ENCODE data around the gene ADI1.

The ADI1 gene

DNA sequence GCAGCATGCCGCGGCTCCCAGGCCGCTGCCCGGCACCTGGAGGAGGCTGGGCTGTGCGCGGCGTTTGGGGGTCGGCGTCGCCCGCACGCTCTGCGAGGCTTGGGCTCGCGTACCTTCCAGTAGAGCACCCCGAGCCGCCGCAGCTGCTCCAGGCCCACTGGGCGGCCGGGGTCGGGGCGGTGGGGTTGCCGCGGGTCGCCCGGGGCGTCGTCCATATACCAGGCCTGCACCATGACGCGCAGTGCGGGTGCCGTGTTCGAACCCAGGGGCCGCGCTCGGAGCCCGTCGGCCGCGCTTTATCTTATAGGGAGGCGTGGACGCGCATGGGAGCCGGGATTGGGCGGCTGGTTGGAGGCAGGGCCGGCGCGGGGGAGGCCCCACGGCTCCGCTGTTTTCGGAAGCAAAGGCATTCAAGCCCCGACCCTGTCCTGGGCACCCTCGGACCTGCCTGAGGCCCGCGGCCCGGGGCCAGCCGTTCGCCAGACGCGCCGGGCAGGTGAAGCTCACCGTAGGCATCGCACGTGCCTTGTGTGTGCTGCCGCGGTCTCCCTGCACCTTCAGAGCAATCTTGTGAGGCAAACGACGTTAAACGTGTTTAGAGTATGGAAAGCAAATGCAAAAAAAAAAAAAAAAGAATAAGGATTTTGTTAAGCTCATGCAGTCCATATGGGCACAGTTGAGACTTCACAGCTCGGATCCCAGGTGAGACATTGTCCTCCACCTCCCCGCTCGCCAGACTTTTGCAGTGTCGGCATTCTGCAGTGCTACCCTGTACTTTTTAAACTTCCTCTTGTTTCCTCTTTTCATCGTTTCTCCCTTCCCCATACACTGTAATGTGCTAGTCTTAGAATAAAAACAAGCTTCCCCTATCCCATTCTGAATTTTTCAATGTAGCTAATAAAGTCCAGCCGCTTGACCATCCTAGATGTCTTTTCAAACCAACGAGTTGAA lies at the start of gene ADI1:
Gene ADI1, minus strand, starts transcription at position 277 of the 951 bp plus-strand sequence. Its CDS starts 44 bp downstream, at position 233.
- peak; percentile 82 for DNase-seq (ENCODE audit: low spot score)

DNA sequence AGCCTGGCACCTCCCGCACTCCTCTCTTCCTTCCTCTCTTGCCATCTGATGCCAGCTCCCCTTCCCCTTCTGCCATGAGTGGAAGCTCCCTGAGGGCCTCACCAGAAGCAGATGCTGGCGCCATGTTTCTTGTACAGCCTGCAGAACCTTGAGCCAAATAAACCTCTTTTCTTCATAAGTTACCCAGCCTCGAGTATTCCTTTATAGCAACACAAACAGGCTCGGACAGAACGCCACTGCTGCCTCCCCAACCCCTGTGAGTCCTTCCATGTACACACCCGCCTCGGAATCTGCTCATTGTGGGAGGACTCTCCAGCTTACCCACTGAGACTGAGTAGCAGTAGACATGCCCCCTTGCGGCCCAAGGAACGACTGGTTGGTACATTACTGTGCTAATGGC lies 47.5 kb upstream of the ADI1 start:
- no peak for DNase-seq (ENCODE audit: low spot score)

GRCh38 chr2:3565117-3565516 lies 45.8 kb upstream of the ADI1 start:
- DNase-seq (ENCODE audit: low spot score), result no peak

DNA sequence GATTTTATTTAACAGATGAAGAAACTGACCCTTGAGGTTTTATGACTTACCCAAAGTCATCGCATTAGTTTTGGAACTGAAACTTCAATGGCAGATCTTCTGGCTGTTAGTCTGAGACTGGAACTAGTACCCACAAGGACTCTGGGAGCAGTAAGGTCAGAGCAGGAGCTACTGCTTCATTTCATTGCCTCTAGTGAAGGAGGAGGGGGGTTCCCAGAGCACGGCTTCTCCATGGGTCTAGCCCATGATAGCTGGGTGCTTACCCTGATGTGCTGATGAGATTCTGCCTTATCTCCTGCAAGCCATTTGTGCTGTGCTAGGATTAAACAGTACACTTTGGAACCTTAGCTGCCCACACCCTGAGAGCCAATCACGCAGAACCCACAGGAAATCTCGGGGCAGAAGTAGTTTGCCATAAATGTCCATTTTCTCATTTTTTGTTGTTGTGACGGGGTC lies 44.2 kb upstream of the ADI1 start:
- DNase-seq (ENCODE audit: low spot score), result no peak

DNA sequence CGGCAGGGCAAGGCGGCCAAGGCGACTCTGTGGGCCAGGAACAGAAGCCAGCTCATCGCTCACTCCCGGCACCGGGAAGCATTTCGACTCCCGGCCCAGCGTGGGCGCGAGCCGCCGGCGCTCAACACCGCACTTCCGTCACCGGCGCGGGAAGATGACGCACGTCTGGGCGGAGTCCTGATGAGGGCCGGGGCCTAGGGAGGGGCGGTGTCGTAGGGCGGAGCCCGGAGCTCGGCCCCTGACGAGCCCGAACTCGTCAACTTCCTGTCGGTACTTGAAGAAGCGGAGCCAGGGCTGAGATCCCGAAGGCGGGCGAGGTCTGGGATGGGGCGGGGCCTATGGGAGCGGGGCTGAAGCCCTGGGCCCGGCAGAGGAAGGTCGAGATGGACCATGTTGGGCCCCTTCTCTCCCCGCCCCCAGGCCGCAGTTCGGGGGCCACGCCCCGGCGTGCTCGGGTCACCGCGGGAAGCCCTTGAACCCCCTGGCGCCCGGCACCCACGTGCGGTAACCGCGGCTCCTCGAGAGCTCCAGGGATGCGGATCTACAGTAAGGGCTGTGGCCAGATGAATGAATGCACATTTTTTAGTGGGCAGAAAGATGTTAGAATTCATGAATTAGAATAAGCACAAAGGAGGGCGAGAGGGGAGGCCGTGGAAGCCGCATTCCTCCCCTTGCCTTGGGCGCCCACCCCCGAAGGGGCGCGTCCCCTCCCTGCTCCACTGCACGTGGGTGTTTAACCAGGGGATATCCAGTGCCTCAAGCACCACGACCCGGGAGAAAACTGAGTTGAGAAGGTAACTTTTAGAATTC lies 39.1 kb upstream of the ADI1 start, which contains the start of gene RNASEH1:
Gene RNASEH1, minus strand, starts transcription at position 129 of the 810 bp plus-strand sequence. Its CDS starts 73 bp downstream, at position 56.
- DNase-seq (ENCODE audit: low spot score), result peak; percentile 98

DNA sequence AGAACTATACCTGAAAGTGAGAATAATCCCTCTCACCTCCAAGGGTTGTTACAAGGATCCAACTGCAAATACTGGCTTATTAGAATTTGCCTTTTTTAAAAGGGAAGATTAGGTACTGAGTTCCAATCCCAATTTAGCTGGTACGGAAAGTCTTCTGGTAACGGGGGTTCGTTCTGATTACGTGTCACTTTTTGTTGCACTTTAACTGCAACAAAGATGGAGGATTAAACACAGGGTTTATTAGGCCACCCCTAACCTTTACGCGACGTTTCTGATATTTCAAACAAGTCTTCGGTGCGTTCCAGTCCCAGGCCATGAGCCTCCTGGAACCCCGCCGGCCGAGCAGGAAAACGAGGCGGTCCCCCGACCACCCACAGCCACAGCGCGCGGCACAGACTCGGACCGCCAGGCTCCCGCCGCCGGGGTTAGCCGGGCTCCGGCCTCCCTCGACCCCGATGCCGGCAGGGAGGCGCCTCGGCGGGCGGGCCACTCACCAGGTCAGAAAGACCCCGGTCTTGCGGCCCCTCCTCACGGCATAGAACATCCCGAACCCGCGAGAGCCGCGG lies 38.4 kb upstream of the ADI1 start:
- DNase-seq (ENCODE audit: low spot score), result peak; percentile 44

GRCh38 chr2:3553946-3554345 lies 34.6 kb upstream of the ADI1 start:
- no peak for DNase-seq (ENCODE audit: low spot score)

DNA sequence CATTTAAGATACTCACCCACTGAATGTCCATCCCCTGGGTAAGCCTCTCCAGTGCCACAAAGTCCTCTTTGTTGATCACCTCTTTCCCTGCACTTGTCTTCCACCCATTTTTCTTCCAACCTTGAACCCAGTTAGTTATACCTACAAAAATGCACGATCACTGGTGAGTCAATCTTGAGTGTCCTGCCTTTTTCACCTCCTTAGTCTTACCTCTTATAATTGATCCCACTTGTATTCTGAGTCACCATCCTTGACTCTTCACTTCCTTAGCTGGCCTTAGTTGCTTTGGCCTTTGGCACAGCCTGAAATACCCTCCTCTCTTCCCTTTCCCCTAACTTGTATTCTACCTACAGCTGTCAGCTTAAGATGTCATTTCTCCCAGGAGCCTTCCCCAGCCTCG lies 28.6 kb upstream of the ADI1 start:
- no peak for DNase-seq (ENCODE audit: low spot score)

DNA sequence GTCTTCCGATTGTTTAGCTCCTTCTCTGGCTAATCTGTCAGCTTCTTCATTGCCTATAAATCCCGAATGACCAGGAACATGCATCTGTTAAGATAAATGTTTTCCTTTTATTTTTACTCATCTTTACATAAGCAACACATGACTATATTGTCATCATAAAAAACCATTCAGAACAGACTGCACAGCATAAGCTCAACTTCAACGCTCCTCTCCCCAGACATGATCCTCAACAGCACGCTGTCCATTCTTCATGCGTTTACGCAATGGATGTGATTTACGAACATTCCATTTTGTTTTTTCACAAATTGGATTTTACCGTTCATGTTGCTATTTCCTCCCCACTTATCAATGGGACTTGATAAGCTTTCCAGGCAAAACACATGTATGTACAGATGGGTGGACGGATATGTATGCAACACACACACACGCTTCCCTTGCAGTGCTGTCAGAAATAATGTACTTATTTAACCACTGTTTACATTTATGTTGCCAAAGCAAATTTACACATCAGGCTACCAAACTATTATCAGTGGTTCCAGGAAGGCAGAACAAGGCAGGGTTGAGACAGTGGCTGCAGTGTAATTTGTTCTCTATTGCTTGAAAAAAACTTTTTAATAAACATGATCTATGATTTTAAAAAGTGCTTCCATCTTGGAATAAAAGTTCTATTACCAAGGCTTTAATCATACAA lies 26.6 kb upstream of the ADI1 start:
- DNase-seq (ENCODE audit: low spot score), result no peak

- no peak for DNase-seq (ENCODE audit: low spot score)
Measured at GRCh38 chr2:3543023-3543683, 23.8 kb upstream of the ADI1 start.

GRCh38 chr2:3542107-3542506 lies 22.8 kb upstream of the ADI1 start:
- no peak for DNase-seq (ENCODE audit: low spot score)

DNA sequence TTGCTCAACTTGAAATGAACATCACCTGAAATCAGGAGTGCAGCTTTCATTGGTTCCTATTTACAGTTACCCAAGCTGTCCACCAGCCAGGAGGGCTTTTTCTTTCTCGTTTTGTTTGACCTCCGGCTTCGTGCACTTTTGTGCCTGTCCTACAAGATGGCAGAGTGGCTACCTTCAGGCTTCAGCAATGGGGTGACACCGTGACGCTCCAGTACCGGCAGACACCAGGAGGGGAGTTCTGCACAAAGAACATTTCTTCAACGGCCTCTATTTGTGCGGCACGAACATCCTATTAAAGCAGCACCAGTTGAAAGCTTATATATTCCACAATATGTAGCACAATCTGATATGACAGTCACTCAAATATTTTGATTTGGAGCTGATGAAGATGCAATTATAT lies 20.5 kb upstream of the ADI1 start:
- no peak for DNase-seq (ENCODE audit: low spot score)

DNA sequence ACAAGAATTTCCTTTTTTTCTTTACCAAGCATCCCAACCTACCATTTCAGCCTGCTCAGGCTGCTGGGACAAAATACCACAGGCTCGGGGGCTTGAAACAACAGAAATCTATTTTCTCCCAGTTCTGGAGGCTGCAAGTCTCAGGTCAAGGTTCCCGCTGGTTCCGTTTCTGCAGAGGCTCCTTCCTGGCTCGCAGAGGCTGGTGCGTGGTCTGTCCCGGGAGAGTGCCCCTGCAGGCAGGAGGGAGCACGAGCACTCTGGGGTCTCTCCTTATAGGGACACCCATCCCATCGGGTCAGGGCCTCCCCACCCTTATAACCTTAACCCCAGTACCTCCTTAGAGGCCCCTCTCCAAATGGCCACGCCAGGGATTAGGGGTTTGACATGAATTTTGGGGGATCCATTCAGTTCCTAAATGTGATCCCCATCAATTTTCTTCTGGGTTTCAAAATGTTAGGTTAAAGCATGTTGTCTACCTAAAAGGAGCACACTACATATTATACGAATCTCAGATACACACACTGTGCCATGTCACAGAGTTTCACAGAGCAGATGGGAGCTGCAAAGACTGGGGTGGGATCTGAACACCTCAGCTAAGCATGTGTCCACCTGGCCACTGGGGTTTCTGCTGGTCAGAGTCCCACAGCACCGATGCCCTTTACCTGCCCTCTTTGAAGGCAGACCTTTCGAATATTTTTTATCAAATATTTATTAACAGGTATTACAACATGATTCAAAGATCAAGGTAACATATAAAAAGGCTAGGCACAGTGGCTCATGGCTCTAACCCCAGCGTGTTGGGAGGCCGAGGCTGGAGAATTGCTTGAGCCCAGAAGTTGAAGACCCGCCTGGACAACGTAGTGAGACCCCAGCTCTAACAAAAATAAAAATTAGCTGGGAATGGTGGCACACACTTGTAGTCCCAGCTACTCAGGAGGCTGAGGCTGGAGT lies 17.6 kb upstream of the ADI1 start:
- DNase-seq (ENCODE audit: low spot score), result no peak

DNA sequence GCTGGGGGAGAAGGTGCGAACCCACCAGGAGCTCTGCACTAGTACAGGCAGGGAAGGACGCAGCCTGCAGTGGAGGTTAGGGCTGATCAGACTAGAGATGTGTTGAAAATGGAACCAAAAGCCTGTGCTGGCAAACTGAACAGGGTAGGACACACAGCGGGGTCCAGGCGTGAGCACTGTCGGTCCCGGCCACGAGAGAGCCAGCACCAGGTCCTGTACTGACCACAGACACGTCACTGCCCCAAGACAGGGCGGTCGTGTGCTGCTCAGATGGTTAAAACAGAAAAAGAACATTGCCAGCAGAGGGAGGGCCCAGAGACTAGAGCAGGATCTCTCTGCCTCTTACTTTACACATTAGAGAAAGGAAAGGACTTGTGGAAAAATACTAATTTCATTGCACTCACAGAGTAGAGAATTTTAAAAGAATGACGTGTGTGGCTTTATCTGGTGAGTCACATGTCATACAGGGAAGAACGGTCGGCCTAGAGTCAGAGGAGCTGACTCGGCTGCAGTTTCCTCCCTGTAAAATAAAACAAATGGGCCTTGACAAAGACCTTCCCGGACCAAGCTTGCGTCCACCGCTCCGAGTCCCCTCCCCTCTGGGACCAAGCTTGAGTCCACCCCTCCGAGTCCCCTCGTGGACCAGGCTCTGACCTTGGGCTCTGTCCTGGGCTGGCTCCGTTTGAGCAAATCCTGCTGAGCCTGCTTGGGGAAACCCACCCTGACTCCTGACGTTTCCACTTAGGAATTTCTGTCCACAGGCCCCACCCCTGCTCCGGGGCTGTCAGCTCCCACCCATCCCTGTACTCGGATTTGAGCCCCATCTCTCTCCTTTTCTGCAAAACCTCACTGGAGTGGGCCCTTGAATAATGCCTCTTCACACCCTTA lies 16.7 kb upstream of the ADI1 start:
- DNase-seq (ENCODE audit: low spot score), result no peak

DNA sequence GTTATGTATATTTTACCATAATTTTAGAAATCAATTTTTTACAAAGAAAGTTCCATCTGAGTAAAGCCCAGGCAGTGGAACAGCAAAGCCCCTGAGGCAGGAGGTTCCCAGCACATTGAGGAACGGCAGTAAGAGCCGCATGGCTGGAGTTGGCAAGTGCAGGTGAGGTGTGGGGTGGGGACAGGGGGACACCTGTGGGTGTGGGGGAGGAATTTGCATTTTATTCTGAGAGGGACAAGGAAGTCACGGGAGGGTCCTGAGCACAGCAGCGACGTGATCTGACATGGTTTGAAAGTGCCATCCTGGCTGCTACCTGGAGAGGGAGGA lies 16.1 kb upstream of the ADI1 start:
- DNase-seq (ENCODE audit: low spot score), result no peak

DNA sequence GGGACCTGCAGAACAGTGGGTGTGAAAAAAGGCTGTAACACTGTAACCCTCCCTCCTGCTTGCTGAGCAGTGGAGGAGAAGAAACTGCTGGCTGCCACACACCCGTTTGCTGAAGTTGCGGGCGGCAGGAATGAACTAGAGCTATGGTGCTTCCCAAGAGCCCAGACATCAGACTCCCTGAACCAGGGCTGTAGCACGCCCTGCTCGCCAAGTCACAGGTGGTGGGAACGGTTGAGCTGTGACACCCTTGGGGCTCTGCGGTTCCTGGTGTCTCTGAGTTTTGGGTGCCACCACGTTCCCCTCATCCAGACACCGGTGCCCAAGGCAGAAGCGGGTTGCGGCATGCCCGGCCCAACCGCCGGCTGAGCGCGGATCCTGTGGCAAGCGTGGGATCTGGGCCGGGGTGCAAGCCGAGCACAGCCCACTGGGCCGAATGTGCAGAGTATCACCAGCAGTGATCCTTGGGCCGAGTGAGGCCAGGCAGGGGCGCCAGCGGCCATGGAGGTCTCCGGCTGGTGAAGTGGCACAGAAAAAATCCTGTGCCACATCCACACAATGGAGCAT lies 15.0 kb upstream of the ADI1 start:
- DNase-seq (ENCODE audit: low spot score), result no peak

- no peak for DNase-seq (ENCODE audit: low spot score)
Measured at GRCh38 chr2:3533836-3534235, 14.5 kb upstream of the ADI1 start.

DNA sequence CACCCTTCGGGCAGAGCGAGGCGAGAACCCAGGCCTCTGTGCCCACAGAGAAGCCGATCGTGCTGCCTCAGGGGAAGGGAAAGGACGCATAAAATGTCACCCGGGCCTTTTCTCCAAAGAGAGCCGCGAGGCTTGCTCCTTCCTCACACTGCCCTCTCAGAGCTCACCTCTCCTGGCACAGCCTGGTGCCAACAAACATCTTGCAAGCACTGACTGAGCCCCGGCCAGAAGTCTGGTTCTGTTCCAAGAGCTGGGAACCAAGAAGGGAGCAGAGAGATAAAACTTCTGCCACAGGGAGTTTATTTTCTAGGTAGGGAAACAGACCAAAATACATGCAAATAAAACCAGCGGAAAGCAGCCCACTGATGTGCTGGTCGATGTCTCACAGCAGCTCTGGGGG lies 13.6 kb upstream of the ADI1 start:
- no peak for DNase-seq (ENCODE audit: low spot score)
